HG03457 (cell line): Measurements from ENCODE around the gene MYOZ2.

ENCODE experiments used
- ATAC-seq: cut with Tn5 transposase; IDR thresholded peaks from one replicate; pipeline ENCODE4 v1.9.1; 2021; ENCODE audit warnings: moderate number of reproducible peaks; ENCODE audit not compliant: unreplicated experiment

The MYOZ2 gene

DNA sequence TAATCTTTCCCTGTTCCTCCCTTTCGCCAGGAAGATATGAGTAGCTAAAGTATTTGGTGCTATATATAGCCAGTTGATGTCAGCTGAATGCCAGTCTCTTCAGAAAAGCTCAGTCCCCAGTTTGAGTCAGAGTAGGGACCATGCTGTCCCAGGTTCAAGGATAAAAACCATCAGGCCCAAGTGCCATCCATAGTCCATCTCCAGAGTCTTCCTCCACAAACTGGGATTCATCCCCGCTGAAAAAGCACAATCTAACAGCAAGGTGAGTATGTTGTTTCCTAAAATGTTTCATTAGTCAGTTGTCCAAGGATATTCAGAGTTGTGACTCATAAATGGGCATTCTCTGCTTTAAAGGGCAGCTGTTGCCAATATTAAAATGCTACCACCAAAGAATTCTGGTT, at the start of gene MYOZ2:
TSS of gene MYOZ2 (plus strand) at position 112 of the 401 bp plus-strand sequence. CDS start 694 bp downstream, outside the sequence.
- no peak for ATAC-seq

- no peak for ATAC-seq
Observed at GRCh38 chr4:119087121-119087520, 48.5 kb upstream of the MYOZ2 start.

- no peak for ATAC-seq
Observed at GRCh38 chr4:119087656-119088055, 48.0 kb upstream of the MYOZ2 start.

- no peak for ATAC-seq
Observed at GRCh38 chr4:119093042-119093827, 42.4 kb upstream of the MYOZ2 start.

- no peak for ATAC-seq
Observed at GRCh38 chr4:119097282-119097900, 38.2 kb upstream of the MYOZ2 start.

DNA sequence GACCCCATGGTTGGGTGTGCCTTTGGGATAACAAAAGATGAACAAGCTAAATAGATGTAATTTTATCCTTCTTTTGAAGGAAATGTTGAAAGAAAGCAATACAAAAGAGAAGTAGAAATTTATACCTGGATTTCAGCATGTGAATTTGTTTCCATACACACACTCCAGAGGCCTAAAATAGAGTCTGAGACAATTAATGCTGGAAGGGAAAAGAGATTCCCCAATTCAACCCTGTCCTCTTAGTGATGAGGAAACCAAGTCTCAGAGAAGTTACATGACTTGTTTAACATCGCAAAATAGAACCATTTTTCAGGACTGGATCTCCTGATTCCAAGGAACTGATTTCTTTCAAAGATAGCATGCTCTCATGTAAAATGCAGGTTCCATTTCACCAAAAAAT, 37.3 kb upstream of the MYOZ2 start:
- no peak for ATAC-seq

- ATAC-seq: no peak
Observed at GRCh38 chr4:119099227-119099810, 36.3 kb upstream of the MYOZ2 start.

DNA sequence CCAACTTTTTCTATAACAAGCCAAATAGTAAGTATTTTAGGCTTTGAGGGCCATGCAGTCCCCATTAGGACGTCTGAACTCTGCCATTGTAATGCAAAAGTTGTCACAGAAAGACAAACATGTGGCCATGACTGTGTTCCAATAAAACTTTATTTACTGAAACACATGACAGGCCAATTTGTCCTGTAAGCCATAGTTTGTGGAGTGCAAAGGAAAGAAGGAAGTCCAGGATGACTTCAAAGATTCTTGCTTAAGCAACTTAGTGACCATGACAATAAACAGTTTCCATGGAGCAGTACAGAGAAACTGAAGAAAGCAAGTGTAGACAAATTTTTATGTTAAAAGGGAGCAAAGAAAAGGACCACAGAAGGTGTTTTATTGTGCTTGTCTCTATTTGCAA, 35.0 kb upstream of the MYOZ2 start:
- no peak for ATAC-seq

DNA sequence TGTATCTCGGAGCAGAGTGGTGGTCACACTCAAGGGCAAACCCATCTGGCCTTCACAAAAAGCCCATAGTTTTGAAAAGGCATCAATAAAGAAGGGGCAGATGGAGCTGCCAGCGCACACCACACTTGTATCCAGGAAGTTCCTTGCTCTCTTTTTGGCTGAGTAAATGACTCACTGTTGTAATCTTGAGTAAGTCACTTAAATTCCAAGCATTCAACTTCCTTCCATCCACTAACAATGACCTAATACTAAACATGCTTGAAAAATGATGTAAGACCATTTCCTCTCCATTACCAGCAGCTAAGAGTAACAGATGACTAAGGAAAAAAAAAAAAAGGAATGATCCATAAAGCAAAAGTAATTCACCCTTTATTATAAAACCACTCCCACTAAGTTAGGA, 32.4 kb upstream of the MYOZ2 start:
- no peak for ATAC-seq

DNA sequence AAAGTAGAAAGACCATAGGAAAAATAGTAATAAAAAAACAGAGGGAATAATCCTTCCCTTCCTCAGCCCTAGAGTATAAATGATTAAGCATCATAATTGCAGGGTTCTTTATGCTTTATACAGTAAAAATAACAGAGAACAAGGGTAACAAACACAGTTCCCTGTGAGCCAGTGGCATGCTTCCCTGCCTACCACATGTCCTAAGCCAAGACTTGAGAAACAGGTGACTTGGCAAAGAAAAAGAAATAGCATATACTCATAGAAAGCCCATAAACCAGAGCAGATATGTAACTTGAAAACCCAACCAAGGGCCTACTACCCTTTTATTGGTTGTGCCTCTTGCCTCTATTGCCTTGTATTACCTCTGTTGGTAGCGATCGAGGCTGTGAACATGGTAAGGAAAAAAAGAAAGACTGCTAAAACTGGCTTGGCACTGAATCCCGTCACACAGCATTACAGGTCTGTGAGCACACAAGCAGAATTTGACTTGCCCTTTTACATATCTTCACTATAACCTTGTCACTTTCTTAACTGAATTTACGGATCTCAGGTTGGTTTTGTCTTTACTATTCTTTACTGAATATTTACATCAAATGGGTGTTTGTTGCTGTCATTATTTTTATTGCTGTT, 30.9 kb upstream of the MYOZ2 start:
- ATAC-seq: no peak

DNA sequence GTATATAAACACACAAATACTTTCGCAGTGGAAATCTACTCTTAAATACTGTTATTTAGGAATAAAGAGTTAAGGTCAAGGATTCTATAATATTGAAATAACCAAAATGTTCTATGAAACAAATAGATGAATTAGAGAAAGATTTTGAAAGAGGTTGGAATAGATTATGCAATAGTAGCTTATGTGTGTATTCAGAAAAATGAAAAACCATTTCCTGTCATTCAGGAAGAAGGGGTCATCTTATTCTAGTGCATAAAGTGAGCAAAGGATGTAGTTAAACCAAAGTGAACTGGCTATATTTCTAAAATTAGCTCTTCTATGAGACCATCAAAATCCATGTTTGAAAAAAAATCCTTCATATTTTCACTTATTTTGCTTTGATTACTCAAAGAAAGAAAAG, 30.0 kb upstream of the MYOZ2 start:
- no peak for ATAC-seq

DNA sequence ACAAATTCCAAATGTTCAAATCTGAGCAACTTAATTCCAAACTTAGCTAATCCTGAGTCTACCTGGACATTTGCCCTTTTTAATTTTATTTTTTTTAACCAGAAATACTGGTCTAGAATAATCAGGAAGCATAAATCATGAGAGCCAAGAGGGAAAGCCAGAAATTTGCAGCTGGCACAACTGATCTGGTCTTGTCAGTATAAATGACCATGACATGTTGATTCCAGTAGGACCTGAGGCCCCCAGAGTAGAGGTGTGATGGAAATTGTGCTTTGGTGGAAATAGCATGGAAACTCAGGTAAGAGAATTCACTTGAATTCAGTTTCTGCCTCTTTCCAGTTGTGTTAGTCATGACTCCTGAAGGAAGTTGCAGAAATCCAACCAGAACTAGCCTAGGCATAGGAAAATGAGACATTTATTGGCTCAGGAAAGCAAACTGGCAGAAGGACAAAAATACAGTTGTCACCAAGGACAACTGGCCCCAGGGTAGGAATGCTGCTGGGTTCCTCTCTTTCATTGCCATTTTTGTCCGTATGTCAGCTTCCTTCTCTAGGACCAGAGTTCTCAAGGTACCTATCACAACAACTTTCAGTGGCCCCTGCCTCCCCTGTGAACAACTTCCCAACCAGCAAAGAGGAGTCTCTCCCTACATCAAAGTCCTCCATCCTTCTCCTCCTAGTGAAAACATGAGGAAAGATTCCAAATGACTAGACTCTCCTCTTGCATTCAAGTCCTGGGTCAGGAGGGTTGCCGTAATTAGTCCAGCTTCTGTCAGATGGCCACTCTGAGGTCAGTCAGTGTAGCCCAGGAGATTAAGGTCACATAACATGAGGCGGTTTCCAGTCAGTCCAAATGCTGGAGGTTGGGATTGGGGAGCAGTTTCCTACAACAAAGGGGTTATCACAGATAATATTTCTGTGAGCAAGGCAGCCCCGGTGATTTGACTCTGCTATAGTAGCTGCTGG, 29.3 kb upstream of the MYOZ2 start:
- ATAC-seq: no peak

DNA sequence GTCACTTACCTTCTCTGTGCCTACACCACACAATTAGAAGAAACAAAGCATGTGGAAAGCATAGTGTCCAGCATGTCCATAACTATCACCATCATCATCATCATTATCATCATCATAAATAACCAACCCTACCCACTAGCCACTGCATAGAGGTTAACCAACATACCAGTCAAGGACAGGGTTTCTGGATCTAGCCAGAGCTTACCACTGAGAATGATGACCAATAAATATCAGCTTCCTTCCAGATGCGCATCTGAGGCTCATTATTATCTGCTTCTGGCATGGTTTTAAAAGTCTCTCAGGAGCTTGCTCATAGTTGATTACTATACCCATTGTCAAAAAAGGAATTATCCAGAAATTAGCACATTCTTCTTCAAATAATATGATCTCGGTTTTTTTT, 25.5 kb upstream of the MYOZ2 start:
- ATAC-seq: no peak

DNA sequence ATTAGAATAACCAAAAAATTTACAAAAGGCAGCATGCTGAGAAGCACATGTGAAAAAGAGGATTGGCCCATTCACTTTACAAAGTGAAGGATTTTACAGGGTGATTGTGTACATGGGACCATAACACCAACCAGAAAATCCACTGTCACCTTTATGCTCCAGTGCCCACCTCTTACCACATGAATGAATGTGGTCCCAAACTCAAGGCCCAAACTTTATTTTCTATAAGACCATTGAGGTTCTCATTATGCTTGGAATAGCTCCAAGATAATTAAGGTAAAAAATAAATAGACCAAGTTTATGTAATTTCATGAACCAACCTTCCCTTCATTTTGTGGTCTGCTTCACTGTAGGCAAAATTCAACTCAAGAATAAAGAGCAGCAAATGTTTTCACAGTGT, 24.3 kb upstream of the MYOZ2 start:
- ATAC-seq: no peak

DNA sequence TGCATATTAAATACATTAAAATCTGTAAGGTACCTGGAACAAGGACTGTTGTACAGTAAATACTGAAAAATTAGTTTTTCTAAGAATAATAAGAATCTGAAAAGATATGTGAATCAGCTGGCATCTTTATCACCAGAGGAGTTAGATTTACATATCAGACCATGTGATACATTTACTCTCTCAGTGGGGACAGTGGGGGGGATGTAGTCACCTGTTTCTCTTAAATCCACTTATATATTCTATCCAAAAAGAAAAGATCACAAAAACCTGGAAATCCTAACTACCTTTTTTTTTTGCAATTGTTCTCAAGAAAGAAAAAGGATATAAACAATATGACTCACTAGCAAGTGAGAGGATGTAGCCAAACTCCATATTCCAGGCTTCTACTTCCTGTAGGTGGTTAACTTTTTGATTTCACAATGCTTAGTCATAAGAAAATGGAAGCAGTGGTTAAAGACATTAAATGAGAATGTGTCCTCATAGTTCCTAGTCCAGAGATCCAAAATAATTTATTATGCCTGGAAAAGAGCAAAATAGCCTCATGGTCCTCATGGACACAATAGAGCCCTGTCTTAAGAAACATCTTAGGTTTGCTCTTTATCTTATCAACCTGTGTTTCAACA, 22.5 kb upstream of the MYOZ2 start:
- no peak for ATAC-seq

DNA sequence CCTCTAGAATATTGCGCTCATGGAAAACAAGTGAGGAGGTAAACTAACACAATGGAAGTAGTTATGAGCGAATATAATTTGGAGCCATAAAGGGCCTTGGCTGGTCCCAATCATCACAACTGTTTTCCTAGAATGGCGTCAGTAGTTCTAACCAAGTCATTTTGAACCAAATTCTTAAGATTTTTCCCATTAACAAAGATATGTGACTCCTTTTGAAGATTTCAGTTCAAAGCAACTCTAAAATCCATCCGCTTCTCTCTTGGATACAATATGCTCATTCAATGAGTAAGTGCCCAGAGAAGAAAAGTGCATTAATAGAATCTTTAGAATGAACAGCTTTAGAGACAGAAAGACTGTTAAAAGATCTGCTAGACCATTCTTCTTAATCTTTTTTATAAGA, 19.6 kb upstream of the MYOZ2 start:
- ATAC-seq: no peak

GRCh38 chr4:119116925-119117900, 18.4 kb upstream of the MYOZ2 start:
- no peak for ATAC-seq

DNA sequence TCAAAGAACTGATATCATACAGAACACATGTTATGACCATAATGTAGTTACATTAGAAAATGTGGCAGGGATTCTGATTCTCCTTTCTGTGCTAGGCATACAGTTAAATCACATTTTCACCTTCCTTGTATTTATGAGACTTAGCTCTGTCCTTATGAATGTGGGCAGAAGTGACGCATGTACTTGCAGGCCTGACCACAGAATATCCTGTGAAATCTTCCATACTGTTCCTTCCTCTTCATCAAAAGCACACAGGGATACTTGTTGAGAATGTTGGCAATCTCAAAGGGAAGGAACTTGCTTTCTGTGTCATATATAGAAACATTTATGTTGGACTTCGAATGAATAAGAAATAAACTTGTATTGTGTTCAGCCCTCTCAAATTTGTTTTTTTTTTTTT, 17.2 kb upstream of the MYOZ2 start:
- ATAC-seq: no peak

DNA sequence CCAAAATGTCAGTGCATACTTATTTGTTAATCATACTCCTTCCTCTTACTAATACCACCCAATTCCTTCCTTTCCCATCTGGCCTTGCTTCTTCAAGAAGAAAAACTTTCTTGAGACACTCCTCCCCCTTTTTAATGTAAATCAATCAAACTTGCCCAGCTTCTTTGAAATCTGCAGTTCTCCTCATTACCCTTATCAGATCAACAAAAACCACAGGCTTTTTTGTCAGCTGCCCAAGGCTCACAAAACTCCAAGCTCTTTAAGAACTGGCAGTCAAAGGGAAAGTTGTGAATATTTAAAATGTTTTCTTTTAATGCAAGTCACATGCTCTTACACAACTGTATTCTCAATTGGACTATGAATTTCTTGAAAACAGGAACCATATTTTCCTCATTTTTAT, 11.3 kb upstream of the MYOZ2 start:
- ATAC-seq: no peak
